LNCAP (cell line): ENCODE results near the gene GABRB2.

Experiments used
- CTCF ChIP-seq: fragments of 450-650 bp; IDR thresholded peaks from 2 replicates; pipeline ENCODE4 v1.5.1; 2017; ENCODE audit warnings: mild to moderate bottlenecking

The GABRB2 gene

DNA sequence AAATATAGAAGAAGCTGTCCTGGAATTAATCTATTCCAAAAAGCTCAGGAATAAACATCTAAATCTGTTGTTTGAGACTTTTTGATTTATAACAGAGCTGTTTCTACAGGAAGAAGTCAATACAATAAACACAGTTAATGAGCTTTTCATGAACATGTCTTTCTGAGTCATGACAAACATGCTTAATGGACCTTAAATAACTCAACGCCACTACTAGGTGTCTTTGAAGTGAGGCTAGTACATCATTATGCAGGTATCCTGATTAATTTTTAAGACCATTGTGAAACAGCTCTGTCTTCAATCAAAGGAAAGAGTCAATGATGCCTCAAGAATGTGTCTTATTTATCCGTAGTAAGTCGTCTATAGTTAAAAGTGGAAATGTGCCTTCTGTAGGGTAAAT lies 131.6 kb downstream of the GABRB2 start:
- TF ChIP-seq CTCF = no peak

- TF ChIP-seq CTCF = no peak
These were observed 132.5 kb downstream of the GABRB2 start for GRCh38 chr5:161414037-161414436.

- no peak for TF ChIP-seq CTCF
These were observed 133.7 kb downstream of the GABRB2 start for GRCh38 chr5:161412792-161413191.

DNA sequence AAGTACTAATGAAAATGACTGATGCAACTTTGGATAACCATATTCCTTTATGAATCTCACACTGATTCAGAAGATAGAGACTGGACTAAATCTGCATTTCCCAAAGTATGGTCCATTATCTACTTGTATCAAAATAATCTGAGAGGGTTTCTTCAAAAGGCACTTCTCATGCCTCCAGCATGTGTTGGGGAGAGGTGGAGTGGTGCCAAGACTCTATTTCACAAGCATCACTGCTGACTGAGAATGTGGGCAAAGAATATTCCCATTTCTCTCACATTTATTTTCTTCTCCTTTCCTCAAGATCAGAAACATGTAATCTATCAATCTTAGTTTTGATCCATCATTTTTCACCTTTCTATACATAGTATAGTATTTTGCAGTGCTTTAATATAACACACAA lies 135.4 kb downstream of the GABRB2 start:
- TF ChIP-seq CTCF = no peak

- TF ChIP-seq CTCF = no peak
These were observed 135.9 kb downstream of the GABRB2 start for GRCh38 chr5:161410640-161411039.

DNA sequence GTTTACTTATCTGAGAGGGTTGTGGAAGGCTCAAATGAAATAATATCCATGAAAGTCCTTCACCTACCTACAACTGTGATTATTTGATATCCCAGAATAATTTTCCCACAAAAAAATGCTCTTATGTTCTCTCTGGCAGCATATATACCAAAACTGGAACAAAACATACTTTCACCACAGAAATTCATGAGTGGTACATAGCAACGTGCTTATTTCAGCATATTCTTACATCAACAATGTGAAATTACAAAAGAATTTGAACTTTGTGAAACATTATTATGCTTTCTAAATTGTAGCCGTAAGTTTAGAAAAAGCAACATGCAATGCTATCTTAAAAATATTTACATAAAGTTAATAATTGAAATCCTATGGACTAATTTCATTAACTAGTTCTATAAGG lies 137.1 kb downstream of the GABRB2 start:
- TF ChIP-seq CTCF = no peak

DNA sequence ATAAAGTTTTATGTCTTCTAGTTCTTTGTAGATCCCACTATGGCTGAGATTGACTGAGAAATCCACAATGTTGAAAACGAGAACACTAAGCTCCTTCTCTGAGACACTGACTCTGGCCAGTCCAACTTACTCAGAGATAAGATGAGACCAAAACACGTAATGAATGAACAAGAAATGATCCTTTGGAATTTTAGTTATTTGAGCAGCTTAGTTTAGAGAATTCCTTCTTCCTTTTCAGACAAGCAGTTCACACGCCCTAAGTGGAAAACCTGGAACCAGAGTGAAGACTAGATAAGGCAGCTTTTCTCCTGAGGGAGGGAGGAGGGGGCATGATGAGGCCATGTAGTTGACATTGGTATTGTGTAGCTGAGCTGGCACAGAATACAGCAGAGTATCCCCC lies 139.6 kb downstream of the GABRB2 start:
- no peak for TF ChIP-seq CTCF

DNA sequence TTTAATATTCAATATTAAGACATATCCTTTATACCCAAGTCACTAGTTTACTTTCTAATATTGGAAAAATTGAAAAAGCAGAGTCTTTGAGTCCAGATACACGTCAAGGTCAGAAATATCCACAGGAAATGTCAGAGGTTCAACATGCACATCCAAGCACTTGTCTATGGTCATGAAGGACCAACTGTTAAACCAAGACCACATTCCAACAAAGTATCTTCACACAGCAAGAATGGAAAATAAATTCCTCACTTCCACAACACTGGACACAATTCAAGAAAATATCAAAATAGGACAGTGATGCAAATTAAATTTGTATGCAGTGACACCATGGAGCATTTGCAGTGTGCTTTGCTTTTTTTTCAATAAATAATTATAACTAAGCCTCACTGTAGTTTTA lies 142.5 kb downstream of the GABRB2 start:
- no peak for TF ChIP-seq CTCF
